Measurements from ENCODE around the gene OR52E6. TPM values are rescaled to one million over a fixed set of nuclear protein-coding genes. Genes with fewer than 3 reads are reported as not detected.

Gene OR52E6
- total and polyA plus RNA-seq, 9 donors = not detected

DNA sequence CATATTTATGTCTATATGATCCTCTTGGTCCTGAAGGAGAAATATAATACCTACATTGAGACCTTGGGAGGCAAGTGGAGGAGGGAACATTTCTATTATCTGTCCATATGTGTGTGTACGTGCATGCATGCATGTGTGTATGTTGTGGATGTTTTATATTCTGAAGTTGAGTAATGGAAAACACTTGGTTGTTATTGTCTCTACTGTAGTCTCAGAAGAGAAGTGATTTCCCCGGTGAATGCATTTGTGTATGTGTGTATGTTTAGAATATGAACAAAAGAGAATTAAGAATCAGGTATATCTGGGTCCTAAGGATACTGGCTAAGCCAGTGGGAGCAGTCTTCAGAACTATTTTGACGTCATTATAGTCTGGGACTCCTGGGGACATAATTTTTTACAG lies 50.5 kb downstream of the OR52E6 start, which contains the start of gene OR52N1:
Gene OR52N1, minus strand, starts transcription at position 101 of the 400 bp plus-strand sequence. CDS start 2,449 bp downstream, outside the sequence.
- intact Hi-C loops (cut with DNase I) = no loop called here
- Histone ChIP-seq H3K9me3 (no peaks in the 10 kb centered on the region), H3K27ac (no peak within 1 kb of the TSS), H3K27me3 (no peaks in the 10 kb centered on the region), H3K4me3 (no peak within 1 kb of the TSS), H3K36me3 (no peaks in the 10 kb centered on the region), H3K4me1 (ENCODE audit: insufficient read depth) (no peaks in the 10 kb centered on the region)
- 59 to 69% (median 68%) methylated on average over 3 of the region's 3 CpGs for WGBS, 3 donors
- TF ChIP-seq, protein P1, sequence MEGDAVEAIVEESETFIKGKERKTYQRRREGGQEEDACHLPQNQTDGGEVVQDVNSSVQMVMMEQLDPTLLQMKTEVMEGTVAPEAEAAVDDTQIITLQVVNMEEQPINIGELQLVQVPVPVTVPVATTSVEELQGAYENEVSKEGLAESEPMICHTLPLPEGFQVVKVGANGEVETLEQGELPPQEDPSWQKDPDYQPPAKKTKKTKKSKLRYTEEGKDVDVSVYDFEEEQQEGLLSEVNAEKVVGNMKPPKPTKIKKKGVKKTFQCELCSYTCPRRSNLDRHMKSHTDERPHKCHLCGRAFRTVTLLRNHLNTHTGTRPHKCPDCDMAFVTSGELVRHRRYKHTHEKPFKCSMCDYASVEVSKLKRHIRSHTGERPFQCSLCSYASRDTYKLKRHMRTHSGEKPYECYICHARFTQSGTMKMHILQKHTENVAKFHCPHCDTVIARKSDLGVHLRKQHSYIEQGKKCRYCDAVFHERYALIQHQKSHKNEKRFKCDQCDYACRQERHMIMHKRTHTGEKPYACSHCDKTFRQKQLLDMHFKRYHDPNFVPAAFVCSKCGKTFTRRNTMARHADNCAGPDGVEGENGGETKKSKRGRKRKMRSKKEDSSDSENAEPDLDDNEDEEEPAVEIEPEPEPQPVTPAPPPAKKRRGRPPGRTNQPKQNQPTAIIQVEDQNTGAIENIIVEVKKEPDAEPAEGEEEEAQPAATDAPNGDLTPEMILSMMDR (IDR thresholded peaks at IDR 0.05) = no peak
- no peak for TF ChIP-seq EP300 (IDR thresholded peaks at IDR 0.05)
- TF ChIP-seq POLR2A (IDR thresholded peaks at IDR 0.05) = no peak
- DNase-seq = no peak

Other genes starting within 250 kb of the OR52E6 start
- gene TRIM6, start 245.3 kb downstream of the OR52E6 start, total RNA-seq = 1 to 10 TPM; 2.3 to 6.3 (median 4.2) TPM
- gene TRIM6, start 245.3 kb downstream of the OR52E6 start, polyA plus RNA-seq = 1 to 10 TPM; 2.6 to 6.1 TPM
- 1 to 10 TPM; 4.7 to 8.8 (median 6.1) TPM for gene TRIM34, start 216.9 kb downstream of the OR52E6 start, total RNA-seq
- gene TRIM34, start 216.9 kb downstream of the OR52E6 start, polyA plus RNA-seq = 10 to 100 TPM in 1 of 2 donors, 1 to 10 TPM in 1; 7.2 to 16.6 TPM
- 10 to 100 TPM; 16.8 to 35.8 (median 24.9) TPM for gene TRIM5, start 156.8 kb downstream of the OR52E6 start, total RNA-seq
- gene TRIM5, start 156.8 kb downstream of the OR52E6 start, polyA plus RNA-seq = 10 to 100 TPM; 11.8 to 23.8 TPM
- 10 to 100 TPM; 31.0 to 77.4 (median 68.5) TPM for gene TRIM22, start 152.1 kb downstream of the OR52E6 start, total RNA-seq
- 10 to 100 TPM; 40.7 to 84.4 TPM for gene TRIM22, start 152.1 kb downstream of the OR52E6 start, polyA plus RNA-seq
- under 1 TPM in 6 of 7 donors, not detected in 1; 0.17 to 0.43 (median 0.24) TPM for gene OR56B1, start 105.4 kb downstream of the OR52E6 start, total RNA-seq
- gene OR56B1, start 105.4 kb downstream of the OR52E6 start, polyA plus RNA-seq = not detected
- gene OR52N4, start 87.7 kb downstream of the OR52E6 start, total RNA-seq = under 1 TPM in 4 of 7 donors, not detected in 3; 0.28 to 0.84 (median 0.64) TPM
- under 1 TPM; 0.39 to 0.50 TPM for gene OR52N4, start 87.7 kb downstream of the OR52E6 start, polyA plus RNA-seq
- under 1 TPM in 1 of 7 donors, not detected in 6; 0.11 TPM for gene OR52N5, start 58.5 kb downstream of the OR52E6 start, total RNA-seq
- gene OR52N5, start 58.5 kb downstream of the OR52E6 start, polyA plus RNA-seq = not detected
- under 1 TPM in 1 of 7 donors, not detected in 6; 0.23 TPM for gene OR52N1, start 50.6 kb downstream of the OR52E6 start, total RNA-seq
- not detected for gene OR52N1, start 50.6 kb downstream of the OR52E6 start, polyA plus RNA-seq
- gene OR52N2, start 33.0 kb downstream of the OR52E6 start, total RNA-seq = not detected
- not detected for gene OR52N2, start 33.0 kb downstream of the OR52E6 start, polyA plus RNA-seq
- gene OR52E8, start 15.8 kb upstream of the OR52E6 start, total RNA-seq = not detected
- not detected for gene OR52E8, start 15.8 kb upstream of the OR52E6 start, polyA plus RNA-seq
- gene OR52E4, start 38.7 kb upstream of the OR52E6 start, total RNA-seq = not detected
- gene OR52E4, start 38.7 kb upstream of the OR52E6 start, polyA plus RNA-seq = not detected
- not detected for gene OR52E5, start 51.3 kb upstream of the OR52E6 start, total RNA-seq
- not detected for gene OR52E5, start 51.3 kb upstream of the OR52E6 start, polyA plus RNA-seq
- gene OR56A3, start 100.4 kb upstream of the OR52E6 start, total RNA-seq = not detected
- not detected for gene OR56A3, start 100.4 kb upstream of the OR52E6 start, polyA plus RNA-seq
- not detected for gene OR56A5, start 126.6 kb upstream of the OR52E6 start, total RNA-seq
- not detected for gene OR56A5, start 126.6 kb upstream of the OR52E6 start, polyA plus RNA-seq
- not detected for gene OR52L1, start 145.1 kb upstream of the OR52E6 start, total RNA-seq
- not detected for gene OR52L1, start 145.1 kb upstream of the OR52E6 start, polyA plus RNA-seq
- gene OR56A4, start 165.0 kb upstream of the OR52E6 start, total RNA-seq = under 1 TPM in 2 of 7 donors, not detected in 5; 0.07 to 0.10 TPM
- not detected for gene OR56A4, start 165.0 kb upstream of the OR52E6 start, polyA plus RNA-seq
- gene OR56A1, start 188.9 kb upstream of the OR52E6 start, total RNA-seq = under 1 TPM in 1 of 7 donors, not detected in 6; 0.02 TPM
- not detected for gene OR56A1, start 188.9 kb upstream of the OR52E6 start, polyA plus RNA-seq